Uterus (tissue), 2 donors: ENCODE measurements around the gene KCNH2.

Experiments used
- POLR2A ChIP-seq, 2 donors: fragments of 450-650 bp; IDR thresholded peaks; one replicate each; pipeline ENCODE4 v1.6.1; 2016; ENCODE audit warnings: antibody characterized with exemption in 2 of 2, mild to moderate bottlenecking in 1 of 2, moderate library complexity in 1 of 2
- TF ChIP-seq, protein P1 (sequence below), 4 experiments: fragments of 200-600 bp in 2 of 4; fragments of 450-650 bp in 2 of 4; sonication (generic) in 2 of 4; IDR thresholded peaks; one replicate each; pipeline ENCODE4 v1.5.1; 2016 to 2019; ENCODE audit warnings: antibody characterized with exemption in 4 of 4, mild to moderate bottlenecking in 2 of 4, moderate library complexity in 1 of 4

GRCh38 chr7:150912427-150912826, 65.7 kb downstream of the KCNH2 start:
- no peak for TF ChIP-seq POLR2A (IDR thresholded peaks at IDR 0.05)
- TF ChIP-seq, protein P1, sequence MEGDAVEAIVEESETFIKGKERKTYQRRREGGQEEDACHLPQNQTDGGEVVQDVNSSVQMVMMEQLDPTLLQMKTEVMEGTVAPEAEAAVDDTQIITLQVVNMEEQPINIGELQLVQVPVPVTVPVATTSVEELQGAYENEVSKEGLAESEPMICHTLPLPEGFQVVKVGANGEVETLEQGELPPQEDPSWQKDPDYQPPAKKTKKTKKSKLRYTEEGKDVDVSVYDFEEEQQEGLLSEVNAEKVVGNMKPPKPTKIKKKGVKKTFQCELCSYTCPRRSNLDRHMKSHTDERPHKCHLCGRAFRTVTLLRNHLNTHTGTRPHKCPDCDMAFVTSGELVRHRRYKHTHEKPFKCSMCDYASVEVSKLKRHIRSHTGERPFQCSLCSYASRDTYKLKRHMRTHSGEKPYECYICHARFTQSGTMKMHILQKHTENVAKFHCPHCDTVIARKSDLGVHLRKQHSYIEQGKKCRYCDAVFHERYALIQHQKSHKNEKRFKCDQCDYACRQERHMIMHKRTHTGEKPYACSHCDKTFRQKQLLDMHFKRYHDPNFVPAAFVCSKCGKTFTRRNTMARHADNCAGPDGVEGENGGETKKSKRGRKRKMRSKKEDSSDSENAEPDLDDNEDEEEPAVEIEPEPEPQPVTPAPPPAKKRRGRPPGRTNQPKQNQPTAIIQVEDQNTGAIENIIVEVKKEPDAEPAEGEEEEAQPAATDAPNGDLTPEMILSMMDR (IDR thresholded peaks at IDR 0.05): no peak
